CD8-positive, alpha-beta memory T cell (primary cell): ENCODE data around the gene CDC42EP2. TPM values are rescaled to one million over a fixed set of nuclear protein-coding genes. Genes with fewer than 3 reads are reported as not detected.

ENCODE experiments used
- CTCF ChIA-PET: fragments of 350-600 bp; sonication (Branson Sonifier 250); formaldehyde crosslinking; loops from one replicate; lab custom pipeline; 2021; ENCODE audit warnings: antibody characterized with exemption; lab: Charles Lee
- POLR2A ChIA-PET: fragments of 350-600 bp; sonication (Branson Sonifier 250); formaldehyde crosslinking; loops from one replicate; lab custom pipeline; 2021; ENCODE audit warnings: antibody characterized with exemption; lab: Charles Lee
- DNase-seq, 5 donors: peaks; one replicate each; pipeline versions ENCODE4 v3.0.0 to v3.0.0-alpha.2; 2020 to 2022; ENCODE audit warnings: mixed read lengths in 1 of 5
- H3K27ac ChIP-seq: one replicate; pipeline ENCODE4 v1.7.0; 2013; ENCODE audit warnings: low read depth, mild to moderate bottlenecking, low read length, moderate library complexity
- H3K27me3 ChIP-seq: 2 replicates; pipeline ENCODE4 v1.7.0; 2013; ENCODE audit warnings: low read length, mild to moderate bottlenecking; ENCODE audit not compliant: insufficient read depth, poor library complexity, severe bottlenecking
- H3K36me3 ChIP-seq: 2 replicates; pipeline ENCODE4 v1.7.0; 2013; ENCODE audit warnings: mild to moderate bottlenecking, low read length, moderate library complexity; ENCODE audit not compliant: insufficient read depth
- H3K4me1 ChIP-seq: 2 replicates; pipeline ENCODE4 v1.7.0; 2013; ENCODE audit warnings: mild to moderate bottlenecking, low read length, moderate library complexity; ENCODE audit not compliant: insufficient read depth
- H3K4me3 ChIP-seq: 2 replicates; pipeline ENCODE4 v1.7.0; 2013; ENCODE audit warnings: mild to moderate bottlenecking, low read length
- H3K9me3 ChIP-seq: 2 replicates; pipeline ENCODE4 v1.7.0; 2013; ENCODE audit warnings: mild to moderate bottlenecking, low read length
- H3K27ac Mint-ChIP-seq, 8 donors: one replicate each; pipeline ENCODE4 v1.8.0; 2020 to 2021; ENCODE audit warnings: mixed read lengths in 8 of 8, mild to moderate bottlenecking in 6 of 8, inconsistent platforms in 3 of 8, moderate library complexity in 3 of 8
- H3K27me3 Mint-ChIP-seq, 2 donors: one replicate each; pipeline ENCODE4 v1.8.0; 2020 to 2021; ENCODE audit warnings: mixed read lengths in 2 of 2, mild to moderate bottlenecking in 1 of 2, moderate library complexity in 1 of 2
- H3K36me3 Mint-ChIP-seq, 3 donors: one replicate each; pipeline ENCODE4 v1.8.0; 2020 to 2021; ENCODE audit warnings: mixed read lengths in 3 of 3, inconsistent platforms in 1 of 3, mild to moderate bottlenecking in 1 of 3
- H3K4me1 Mint-ChIP-seq, 3 donors: one replicate each; pipeline ENCODE4 v1.8.0; 2020 to 2021; ENCODE audit warnings: mixed read lengths in 3 of 3, inconsistent platforms in 1 of 3, mild to moderate bottlenecking in 1 of 3
- H3K4me3 Mint-ChIP-seq, 7 donors: one replicate each; pipeline ENCODE4 v1.8.0; 2020 to 2021; ENCODE audit warnings: mixed read lengths in 7 of 7, mild to moderate bottlenecking in 6 of 7, moderate library complexity in 4 of 7, inconsistent platforms in 2 of 7
- H3K9me3 Mint-ChIP-seq, 5 donors: one replicate each; pipeline ENCODE4 v1.8.0; 2020 to 2022; ENCODE audit warnings: mixed read lengths in 5 of 5, mild to moderate bottlenecking in 3 of 5, moderate library complexity in 2 of 5, inconsistent platforms in 1 of 5
- polyA plus RNA-seq: library from polyadenylated mRNA; unstranded; fragments of 300-500 nt; fragmentation: Illumina TruSeq; gene quantifications from one replicate; pipeline ENCODE4 v1.2.3, GENCODE V29; 2021
- total RNA-seq, 2 experiments: library from RNA; stranded (reverse); gene quantifications; one replicate each; pipeline ENCODE4 v1.2.3, GENCODE V29; 2021

CDC42EP2 gene
- total and polyA plus RNA-seq, 3 experiments from 2014 or later = 0.62 to 1.0 TPM; not detected in 1

DNA sequence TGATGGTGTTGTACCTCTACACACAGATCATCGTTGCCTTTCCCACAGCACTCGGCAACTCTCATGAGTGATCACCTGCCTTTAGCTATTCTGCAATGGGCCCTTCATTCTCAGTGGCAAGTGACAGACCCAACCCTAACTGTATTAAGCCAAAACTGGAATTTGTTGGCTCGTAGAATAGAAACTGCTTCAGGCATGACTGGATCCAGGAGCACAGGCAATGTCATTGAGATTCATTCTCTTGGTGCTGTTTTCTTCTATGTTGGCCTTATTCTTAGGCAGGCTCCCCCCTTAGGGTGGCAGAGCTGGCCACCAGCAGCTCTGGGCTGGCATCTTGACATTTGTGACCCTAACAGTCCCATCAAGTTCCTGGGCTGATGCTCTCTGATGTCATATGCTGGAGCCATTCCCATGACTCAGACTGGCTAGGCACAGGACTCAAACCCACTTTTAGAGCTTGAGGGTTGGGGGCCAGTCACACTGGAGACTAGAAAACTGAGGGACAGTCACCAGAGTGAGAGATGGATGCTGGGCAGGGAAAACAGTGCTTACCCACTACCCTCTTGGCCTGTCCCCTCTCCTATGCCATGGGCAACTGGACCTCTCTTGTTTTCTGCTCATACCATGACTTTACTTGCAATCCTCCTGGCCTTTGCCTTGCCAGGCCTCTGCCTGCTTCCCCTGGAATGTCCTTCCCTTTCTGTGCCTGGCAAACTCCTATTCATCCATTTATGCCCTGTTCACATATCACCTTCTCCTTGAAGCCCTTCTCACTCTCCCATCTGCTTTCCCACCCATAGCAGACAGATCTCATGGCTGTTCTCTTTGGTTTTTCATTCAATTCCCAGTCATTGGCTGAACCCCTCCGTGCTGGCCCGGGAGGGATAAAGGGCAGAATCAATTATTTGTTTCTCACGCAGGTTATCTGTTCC lies 7.1 kb upstream of the CDC42EP2 start:
- peak overlapping the region in 2 of 8 donors; percentile 20 to 55 for H3K27ac Mint-ChIP-seq
- no peaks in the 10 kb centered on the region for H3K4me1 ChIP-seq
- peaks cover 0 to 1% of the 10 kb centered on the region in 2 donors for H3K27me3 Mint-ChIP-seq
- H3K4me3 ChIP-seq = no peak overlapping the region
- POLR2A ChIA-PET = no interaction called here
- no peaks in the 10 kb centered on the region for H3K4me1 Mint-ChIP-seq
- CTCF ChIA-PET = interaction anchor here (1.1 to 1.9 kb wide), 3 partner anchors 9 to 82 kb away, joined by 3 to 5 read pairs (median 4); no protein-coding TSS in a partner anchor
- no peak for DNase-seq
- no peaks in the 10 kb centered on the region for H3K36me3 ChIP-seq
- H3K4me3 Mint-ChIP-seq = no peak overlapping the region
- H3K27ac ChIP-seq = no peak overlapping the region
- H3K9me3 Mint-ChIP-seq = no peaks in the 10 kb centered on the region
- no peaks in the 10 kb centered on the region for H3K36me3 Mint-ChIP-seq
- no peaks in the 10 kb centered on the region for H3K9me3 ChIP-seq
- no peaks in the 10 kb centered on the region for H3K27me3 ChIP-seq

DNA sequence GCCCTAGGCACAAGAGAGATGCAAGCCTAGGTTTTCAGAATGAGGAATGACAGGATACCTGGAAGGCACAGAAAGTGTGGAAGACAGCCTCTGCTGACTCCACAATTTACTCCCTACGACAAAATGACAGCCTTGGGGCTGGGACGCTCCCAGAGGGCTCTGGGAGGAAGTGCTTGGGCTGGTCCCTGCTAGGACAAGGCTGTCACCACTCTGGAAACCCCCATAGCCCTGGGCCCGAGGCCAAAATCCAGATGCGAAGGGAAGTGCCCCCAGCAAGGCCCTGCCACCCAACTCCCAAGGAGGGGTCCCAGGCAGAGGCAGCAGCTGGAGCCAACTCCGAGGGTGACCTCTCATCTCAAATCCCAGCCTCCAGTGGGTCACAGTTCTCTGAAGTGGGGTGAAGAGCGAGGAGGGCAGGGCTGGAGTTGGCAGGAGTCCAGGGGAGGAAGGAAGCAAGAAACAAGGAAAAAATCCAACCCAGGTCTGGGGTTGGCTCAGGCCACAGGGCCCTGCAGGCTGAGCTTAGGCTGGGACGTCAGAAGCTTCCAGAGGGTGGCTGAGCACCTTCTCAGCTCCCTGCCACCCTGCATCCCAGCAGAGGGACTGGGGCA lies 6.3 kb upstream of the CDC42EP2 start:
- H3K4me3 Mint-ChIP-seq = no peak overlapping the region
- Histone ChIP-seq H3K36me3 (no peaks in the 10 kb centered on the region), H3K27ac (no peak overlapping the region), H3K4me1 (no peaks in the 10 kb centered on the region), H3K4me3 (no peak overlapping the region), H3K9me3 (no peaks in the 10 kb centered on the region), H3K27me3 (no peaks in the 10 kb centered on the region)
- no peak for DNase-seq
- no peaks in the 10 kb centered on the region for H3K36me3 Mint-ChIP-seq
- no peaks in the 10 kb centered on the region for H3K4me1 Mint-ChIP-seq
- ChIA-PET POLR2A (no interaction called here), CTCF (interaction anchor here (1.1 kb wide), 1 partner anchor 15 kb away, joined by 3 read pairs; no protein-coding TSS in a partner anchor)
- no peaks in the 10 kb centered on the region for H3K9me3 Mint-ChIP-seq
- peaks cover 0 to 1% of the 10 kb centered on the region in 2 donors for H3K27me3 Mint-ChIP-seq
- H3K27ac Mint-ChIP-seq = no peak overlapping the region

DNA sequence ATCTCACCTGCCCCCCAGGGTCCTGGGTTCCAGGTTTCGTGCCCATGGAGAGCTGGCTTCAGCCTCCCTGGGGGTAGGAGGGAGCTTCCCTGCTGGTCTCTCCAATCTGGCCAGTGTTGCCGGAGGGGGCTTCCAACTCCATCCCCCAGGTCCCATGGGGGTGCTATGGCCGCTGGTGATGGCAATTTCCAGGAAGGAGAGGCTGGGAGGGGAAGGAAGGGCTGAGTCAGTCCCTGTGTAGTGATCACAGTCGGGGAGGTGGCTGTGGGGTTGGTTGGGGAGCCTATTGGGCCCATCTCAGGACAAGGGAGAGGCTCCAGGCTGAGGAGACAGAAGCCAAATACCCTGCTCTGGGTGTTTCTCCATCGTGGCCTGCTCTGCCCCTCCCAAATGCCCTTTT lies 5.7 kb upstream of the CDC42EP2 start:
- Mint-ChIP-seq H3K9me3 (no peaks in the 10 kb centered on the region), H3K4me1 (peaks cover 0 to 3% (median under 1%) of the 10 kb centered on the region in 3 donors), H3K36me3 (no peaks in the 10 kb centered on the region), H3K4me3 (no peak overlapping the region), H3K27me3 (peaks cover under 1 to 1% of the 10 kb centered on the region in 2 donors), H3K27ac (no peak overlapping the region)
- no peak for DNase-seq
- ChIA-PET CTCF (interaction anchor here (0.7 to 1.1 kb wide), 2 partner anchors 14 to 343 kb away, joined by 3 read pairs; no protein-coding TSS in a partner anchor), POLR2A (no interaction called here)
- no peaks in the 10 kb centered on the region for H3K27me3 ChIP-seq
- no peaks in the 10 kb centered on the region for H3K9me3 ChIP-seq
- H3K27ac ChIP-seq = no peak overlapping the region
- H3K4me1 ChIP-seq = no peaks in the 10 kb centered on the region
- no peaks in the 10 kb centered on the region for H3K36me3 ChIP-seq
- no peak overlapping the region for H3K4me3 ChIP-seq

DNA sequence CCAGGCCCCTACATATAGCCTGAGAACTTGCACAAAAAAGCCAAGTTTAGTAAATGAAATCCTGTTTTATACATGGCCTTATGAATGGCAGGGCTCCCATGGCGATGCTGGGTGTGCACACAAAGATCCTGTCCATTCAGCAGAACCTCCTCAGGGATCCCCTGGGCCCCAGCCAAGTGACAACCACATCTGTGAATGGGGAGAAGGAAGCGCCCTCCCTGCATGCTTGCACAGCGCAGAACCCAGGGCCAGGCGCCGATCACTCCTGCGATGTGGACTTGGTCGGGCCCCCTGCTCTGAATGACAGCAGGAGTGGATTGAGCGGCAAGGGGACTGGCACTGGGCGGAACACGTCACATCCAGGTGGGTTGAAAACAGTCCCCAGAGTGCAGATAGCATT lies 4.5 kb upstream of the CDC42EP2 start:
- ChIA-PET CTCF (interaction anchor here (8.0 to 9.2 kb wide), 2 partner anchors 21 to 36 kb away, joined by 75 to 161 read pairs; partner anchors contain the start of gene DPF2), POLR2A (no interaction called here)
- Mint-ChIP-seq H3K9me3 (no peaks in the 10 kb centered on the region), H3K36me3 (no peaks in the 10 kb centered on the region), H3K27me3 (peaks cover 1 to 4% of the 10 kb centered on the region in 2 donors), H3K4me1 (peaks cover 0 to 6% (median 5%) of the 10 kb centered on the region in 3 donors), H3K27ac (no peak overlapping the region), H3K4me3 (no peak overlapping the region)
- H3K36me3 ChIP-seq = no peaks in the 10 kb centered on the region
- H3K4me3 ChIP-seq = no peak overlapping the region
- no peaks in the 10 kb centered on the region for H3K27me3 ChIP-seq
- no peaks in the 10 kb centered on the region for H3K9me3 ChIP-seq
- DNase-seq = no peak
- H3K4me1 ChIP-seq = peaks cover under 1% of the 10 kb centered on the region
- no peak overlapping the region for H3K27ac ChIP-seq

DNA sequence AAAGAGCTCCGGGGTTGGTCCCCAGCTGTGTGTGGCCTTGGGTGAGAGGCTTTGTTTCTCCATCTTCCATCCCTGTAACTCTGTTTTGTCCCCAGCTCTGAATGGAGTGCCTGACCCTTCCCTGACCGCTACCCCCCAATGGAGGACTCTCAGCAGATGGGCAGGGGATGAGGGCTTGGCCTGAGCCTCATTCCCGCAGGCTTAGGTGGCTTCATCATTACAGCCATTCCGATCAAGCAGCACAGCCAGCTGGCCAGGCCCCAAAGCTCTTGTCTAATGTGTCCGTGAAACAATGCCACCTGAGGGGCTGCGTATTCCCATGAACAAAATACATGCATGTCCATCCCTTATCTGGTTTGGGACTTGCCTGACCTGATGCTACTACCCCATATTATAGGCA lies 3.9 kb upstream of the CDC42EP2 start:
- no peak overlapping the region for H3K4me3 ChIP-seq
- no peaks in the 10 kb centered on the region for H3K9me3 Mint-ChIP-seq
- no peak overlapping the region for H3K27ac Mint-ChIP-seq
- H3K27me3 ChIP-seq = no peaks in the 10 kb centered on the region
- H3K27ac ChIP-seq = no peak overlapping the region
- DNase-seq = no peak
- peaks cover 6% of the 10 kb centered on the region for H3K4me1 ChIP-seq
- ChIA-PET POLR2A (no interaction called here), CTCF (interaction anchor here (8.0 to 9.2 kb wide), 2 partner anchors 21 to 37 kb away, joined by 75 to 161 read pairs; partner anchors contain the start of gene DPF2)
- no peaks in the 10 kb centered on the region for H3K9me3 ChIP-seq
- no peaks in the 10 kb centered on the region for H3K36me3 ChIP-seq
- H3K27me3 Mint-ChIP-seq = peaks cover 1 to 4% of the 10 kb centered on the region in 2 donors
- peaks cover 1 to 7% (median 7%) of the 10 kb centered on the region in 3 donors for H3K4me1 Mint-ChIP-seq
- H3K36me3 Mint-ChIP-seq = no peaks in the 10 kb centered on the region
- H3K4me3 Mint-ChIP-seq = no peak overlapping the region

DNA sequence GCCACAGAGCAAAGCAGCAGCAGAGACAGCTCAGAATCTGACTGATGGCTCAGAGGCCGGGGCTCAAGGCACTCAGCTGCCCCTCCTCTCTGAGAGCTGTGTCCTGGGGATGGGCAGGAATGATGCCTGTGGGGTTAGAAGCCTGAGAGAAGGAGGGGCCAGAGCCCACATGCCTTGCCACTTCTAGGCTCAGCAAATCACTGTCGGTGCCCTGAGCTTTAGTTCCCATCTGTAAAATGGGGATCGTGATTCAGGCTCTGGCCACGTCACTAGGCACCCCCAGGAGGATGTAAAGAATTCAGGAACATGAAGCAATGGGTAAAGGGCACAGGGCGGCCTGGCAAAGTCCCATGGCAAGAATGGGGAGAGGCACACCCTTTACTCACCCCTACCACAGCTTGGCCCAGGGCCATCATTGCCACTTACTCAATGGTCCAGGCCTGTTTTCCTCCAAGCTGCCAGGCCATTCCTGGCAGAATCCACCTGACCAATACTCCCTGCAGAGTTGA lies 3.4 kb upstream of the CDC42EP2 start:
- no peak overlapping the region for H3K27ac ChIP-seq
- Mint-ChIP-seq H3K36me3 (no peaks in the 10 kb centered on the region), H3K9me3 (no peaks in the 10 kb centered on the region), H3K27ac (no peak overlapping the region), H3K4me1 (peaks cover 3 to 10% (median 10%) of the 10 kb centered on the region in 3 donors), H3K27me3 (peaks cover 1 to 4% of the 10 kb centered on the region in 2 donors), H3K4me3 (no peak overlapping the region)
- POLR2A ChIA-PET = no interaction called here
- H3K4me3 ChIP-seq = no peak overlapping the region
- no peaks in the 10 kb centered on the region for H3K36me3 ChIP-seq
- CTCF ChIA-PET = interaction anchor here (1.2 to 9.2 kb wide), 3 partner anchors 20 to 90 kb away, joined by 3 to 161 read pairs (median 75); partner anchors contain the start of gene DPF2
- H3K4me1 ChIP-seq = peaks cover 11% of the 10 kb centered on the region
- DNase-seq = no peak
- no peaks in the 10 kb centered on the region for H3K9me3 ChIP-seq
- H3K27me3 ChIP-seq = no peaks in the 10 kb centered on the region

DNA sequence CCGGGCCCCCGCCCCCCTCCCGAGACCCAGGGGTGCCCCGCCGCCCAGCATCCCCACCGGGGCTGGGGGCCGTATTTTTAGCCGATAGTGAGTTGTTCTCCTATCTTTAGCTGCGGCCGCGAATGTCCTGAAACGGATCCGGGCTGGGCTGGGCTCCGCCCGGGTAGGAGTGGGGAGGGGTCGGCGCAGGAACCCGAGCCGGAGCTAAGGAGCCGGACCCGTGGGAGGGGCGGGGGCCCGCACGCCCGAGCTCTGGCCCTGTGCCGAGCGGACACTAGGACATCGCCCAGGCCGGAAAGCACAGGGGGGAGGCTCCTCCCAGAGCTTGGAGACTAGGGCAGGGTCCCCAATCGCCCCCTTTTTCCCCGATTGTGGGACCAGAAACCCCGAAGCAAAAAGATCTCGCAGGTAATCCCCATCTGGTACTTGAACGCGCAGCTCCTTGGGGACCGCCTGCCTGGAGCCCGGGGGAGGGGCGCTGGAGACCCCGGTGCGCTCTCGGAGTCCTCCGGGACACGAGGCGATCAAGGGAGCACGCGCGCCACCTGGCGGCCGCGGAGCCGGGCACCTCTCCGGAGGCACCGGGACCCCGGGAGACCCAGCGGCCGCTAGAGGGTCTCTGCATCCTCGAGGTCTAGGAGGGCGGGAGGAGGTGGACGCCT lies 669 bp downstream of the CDC42EP2 start:
- Mint-ChIP-seq H3K4me1 (peaks cover 3 to 10% (median 10%) of the 10 kb centered on the region in 3 donors), H3K36me3 (no peaks in the 10 kb centered on the region), H3K27me3 (peaks cover 1 to 4% of the 10 kb centered on the region in 2 donors), H3K9me3 (no peaks in the 10 kb centered on the region), H3K4me3 (peak overlapping the region; percentile 74 to 88 (median 77)), H3K27ac (no peak overlapping the region)
- CTCF ChIA-PET = interaction anchor here (0.7 to 9.2 kb wide), 34 partner anchors 8 to 445 kb away, joined by 3 to 161 read pairs (median 4); partner anchors contain the start of genes DPF2, POLA2 and SYVN1
- no peaks in the 10 kb centered on the region for H3K36me3 ChIP-seq
- peaks cover 12% of the 10 kb centered on the region for H3K4me1 ChIP-seq
- POLR2A ChIA-PET = interaction anchor here (0.7 to 1.9 kb wide), 5 partner anchors 14 to 180 kb away, joined by 3 to 7 read pairs (median 4); partner anchors contain the start of gene POLA2
- H3K9me3 ChIP-seq = no peaks in the 10 kb centered on the region
- peak overlapping the region; percentile 75 for H3K4me3 ChIP-seq
- no peak overlapping the region for H3K27ac ChIP-seq
- peak; percentile 68 to 84 (median 77) for DNase-seq
- H3K27me3 ChIP-seq = no peaks in the 10 kb centered on the region
